ENCODE results near the gene LAMA2.

The LAMA2 gene

DNA sequence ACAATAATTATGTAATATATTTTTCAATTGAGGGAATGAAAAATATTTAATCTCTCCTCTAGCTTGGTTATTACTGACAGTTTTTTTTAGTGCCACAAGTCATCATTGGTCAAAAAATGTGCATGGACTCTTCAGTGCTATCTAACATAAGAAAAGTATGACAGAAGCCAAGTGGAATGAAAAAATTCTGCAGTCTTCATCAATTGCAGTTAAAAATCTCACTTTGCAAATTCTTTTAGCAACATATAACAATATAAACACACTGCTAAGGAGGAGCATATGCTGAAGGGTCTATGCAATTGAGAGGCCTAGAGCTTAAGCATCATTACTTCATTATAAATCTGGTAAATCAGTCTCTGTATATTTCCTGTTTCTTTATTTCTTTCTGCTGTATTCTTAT is 652.0 kb downstream of the LAMA2 start:
- DNase-seq (ENCODE audit: low read depth) = no peak

DNA sequence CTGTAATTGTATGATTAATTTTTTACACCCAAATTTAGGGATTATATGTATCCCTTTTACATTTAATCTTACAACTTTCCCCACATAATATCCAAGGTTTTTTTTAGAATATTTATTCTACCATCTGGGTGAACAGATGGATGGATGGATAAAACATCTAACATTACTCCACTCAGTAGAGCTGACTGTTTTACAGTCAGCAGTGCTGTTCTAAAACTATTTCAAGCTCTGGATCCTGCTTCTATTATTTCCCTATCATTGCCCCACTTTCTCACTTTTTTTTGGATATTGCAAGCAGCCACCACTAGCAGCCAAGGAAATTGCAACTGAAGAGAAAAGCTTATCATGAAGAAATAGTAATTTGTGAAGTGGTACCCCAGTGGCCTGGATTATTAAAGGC is 653.3 kb downstream of the LAMA2 start:
- no peak for DNase-seq (ENCODE audit: low read depth)

DNA sequence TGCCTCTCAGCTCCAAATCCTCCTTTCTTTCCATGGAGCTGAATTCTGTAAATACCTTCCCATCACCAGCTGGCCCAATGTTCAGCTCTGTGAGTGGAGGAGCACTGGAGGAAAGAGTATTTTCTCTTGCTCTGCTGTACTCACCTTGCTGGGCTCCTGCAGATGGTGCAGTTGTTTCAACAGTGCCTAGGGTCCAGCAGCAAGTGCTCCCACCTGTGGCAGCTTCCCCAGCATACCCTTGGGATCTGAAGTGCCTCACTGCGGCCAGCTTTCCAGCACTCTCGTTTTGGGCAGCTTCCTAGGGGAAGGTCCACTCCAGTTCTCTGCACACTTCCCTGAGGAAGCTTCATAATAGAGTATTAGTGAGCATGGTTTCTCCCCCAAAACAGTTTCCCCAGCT is 656.1 kb downstream of the LAMA2 start:
- no peak for DNase-seq (ENCODE audit: low read depth)

- no peak for DNase-seq (ENCODE audit: low read depth)
Measured at GRCh38 chr6:129542705-129543104, 659.8 kb downstream of the LAMA2 start.

GRCh38 chr6:129543981-129544380 is 661.0 kb downstream of the LAMA2 start:
- no peak for DNase-seq (ENCODE audit: low read depth)

GRCh38 chr6:129544892-129545612 is 662.1 kb downstream of the LAMA2 start:
- DNase-seq (ENCODE audit: low read depth) = no peak

GRCh38 chr6:129546702-129547101 is 663.8 kb downstream of the LAMA2 start:
- no peak for DNase-seq (ENCODE audit: low read depth)

DNA sequence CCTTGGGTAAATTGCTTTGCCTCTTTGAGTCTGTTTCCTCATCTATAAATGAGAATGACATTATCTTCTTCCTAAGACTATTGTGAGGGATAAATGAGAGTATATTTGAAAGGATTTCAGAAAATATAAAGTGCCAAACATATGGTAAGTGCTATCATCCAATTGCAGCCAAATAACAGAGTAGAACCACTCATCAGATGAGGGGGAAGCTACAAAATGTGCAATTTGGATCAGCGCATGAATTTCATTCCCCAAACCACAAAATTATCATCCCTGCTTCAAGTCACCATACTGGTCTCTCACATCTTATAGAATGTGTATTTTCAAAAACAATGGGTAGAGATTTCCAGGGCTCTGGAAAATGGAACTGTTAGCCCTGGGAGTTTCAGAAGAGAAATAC is 668.5 kb downstream of the LAMA2 start:
- DNase-seq (ENCODE audit: low read depth) = no peak

GRCh38 chr6:129552413-129552812 is 669.5 kb downstream of the LAMA2 start:
- no peak for DNase-seq (ENCODE audit: low read depth)

DNA sequence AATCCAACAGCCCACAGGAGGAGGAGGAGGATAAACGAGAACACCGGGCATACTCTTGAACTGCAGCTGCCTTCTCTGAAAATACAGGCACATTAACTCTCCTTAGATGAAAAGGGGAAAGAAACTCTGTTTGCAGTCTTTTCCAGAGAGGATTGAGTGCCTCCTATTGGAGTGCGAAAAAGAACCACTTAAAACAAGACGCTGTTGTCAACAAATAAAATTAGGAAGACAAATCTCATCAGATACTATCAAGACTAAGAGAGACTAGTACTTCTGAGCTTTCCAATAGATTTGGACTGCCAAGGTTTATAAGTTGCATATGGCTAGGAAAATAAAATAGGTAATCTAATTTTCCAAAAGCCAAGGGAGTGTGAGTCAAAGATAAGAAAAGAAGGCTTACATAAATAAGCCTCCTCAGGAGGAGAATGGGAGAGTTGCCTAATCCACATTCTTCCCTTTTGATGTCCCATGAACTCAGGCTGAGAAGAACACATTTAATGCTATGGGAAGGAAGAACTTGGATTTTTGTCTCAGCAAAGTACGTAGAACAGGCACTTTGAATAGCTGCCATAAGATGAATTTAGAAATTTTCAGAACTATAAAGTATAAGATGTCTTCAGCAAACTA is 672.4 kb downstream of the LAMA2 start:
- no peak for DNase-seq (ENCODE audit: low read depth)

GRCh38 chr6:129558248-129558647 is 675.3 kb downstream of the LAMA2 start:
- DNase-seq (ENCODE audit: low read depth) = no peak

- no peak for DNase-seq (ENCODE audit: low read depth)
Measured at GRCh38 chr6:129565366-129565765, 682.4 kb downstream of the LAMA2 start.

DNA sequence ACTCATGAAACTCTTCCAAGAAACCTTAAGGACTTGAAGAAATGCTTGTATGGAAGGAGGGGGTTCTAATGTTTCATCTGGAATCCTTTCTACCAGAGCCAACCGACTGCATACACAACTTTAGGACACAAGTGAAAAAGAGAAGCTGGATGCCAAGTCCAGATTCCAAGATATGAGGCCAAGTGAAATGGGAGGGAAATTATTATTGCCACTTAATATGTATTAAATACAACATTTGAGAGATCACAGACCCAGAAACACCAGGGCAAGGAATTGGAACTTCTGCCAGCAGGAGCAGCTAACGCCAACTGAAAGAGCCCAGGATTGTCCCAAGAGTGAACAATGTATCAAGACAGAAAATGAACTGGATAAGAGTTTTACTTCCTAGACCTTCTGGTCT is 682.9 kb downstream of the LAMA2 start:
- DNase-seq (ENCODE audit: low read depth) = no peak
